ENCODE data around the gene HLCS.

The HLCS gene

GRCh38 chr21:36981049-36981391, 14.6 kb upstream of the HLCS start:
- peak overlapping the region; percentile 71 for H3K9ac ChIP-seq (ENCODE audit: insufficient read length, low read depth)
- no peak for DNase-seq (ENCODE audit: low read depth, low spot score)

GRCh38 chr21:36980280-36981048, 14.0 kb upstream of the HLCS start:
- TF ChIP-seq ZNF274 (IDR thresholded peaks at IDR 0.05; ENCODE audit: low read depth, low read length): no peak
- TF ChIP-seq SUZ12 (IDR thresholded peaks at IDR 0.05; ENCODE audit: extremely low read depth, insufficient read depth, insufficient read length): no peak
- no peak for TF ChIP-seq YY1 (IDR thresholded peaks at IDR 0.05; ENCODE audit: insufficient read depth, insufficient read length)
- H3K4me3 ChIP-seq (ENCODE audit: insufficient read length, low read depth): peak overlapping the region; percentile 53
- H3K9me3 ChIP-seq (ENCODE audit: insufficient read depth, low read length): no peaks in the 10 kb centered on the region
- peaks cover 10% of the 10 kb centered on the region for H3K4me1 ChIP-seq (ENCODE audit: insufficient read depth, insufficient read length)
- H3K36me3 ChIP-seq (ENCODE audit: insufficient read depth, insufficient read length, low read length): no peaks in the 10 kb centered on the region
- H3K27me3 ChIP-seq (ENCODE audit: insufficient read depth, insufficient read length): peaks cover 25% of the 10 kb centered on the region
- H3K9ac ChIP-seq (ENCODE audit: insufficient read length, low read depth): peak overlapping the region; percentile 71
- no peak for DNase-seq (ENCODE audit: low read depth, low spot score)

More at GRCh38 chr21:36981049-36981391, 14.6 kb upstream of the HLCS start:
- Histone ChIP-seq H3K36me3 (ENCODE audit: insufficient read depth, insufficient read length, low read length) (no peaks in the 10 kb centered on the region), H3K9me3 (ENCODE audit: insufficient read depth, low read length) (0 out of 2 replicates have a peak, but pooled peaks cover 2% of the 10 kb centered on the region), H3K4me3 (ENCODE audit: insufficient read length, low read depth) (peak overlapping the region; percentile 53), H3K27me3 (ENCODE audit: insufficient read depth, insufficient read length) (peaks cover 25% of the 10 kb centered on the region), H3K4me1 (ENCODE audit: insufficient read depth, insufficient read length) (peaks cover 10% of the 10 kb centered on the region)
- TF ChIP-seq YY1 (IDR thresholded peaks at IDR 0.05; ENCODE audit: insufficient read depth, insufficient read length) (no peak), SUZ12 (IDR thresholded peaks at IDR 0.05; ENCODE audit: extremely low read depth, insufficient read depth, insufficient read length) (no peak)

- Histone ChIP-seq H3K36me3 (ENCODE audit: insufficient read depth, insufficient read length, low read length) (no peaks in the 10 kb centered on the region), H3K27me3 (ENCODE audit: insufficient read depth, insufficient read length) (peaks cover 21% of the 10 kb centered on the region), H3K4me3 (ENCODE audit: insufficient read length, low read depth) (no peak overlapping the region), H3K4me1 (ENCODE audit: insufficient read depth, insufficient read length) (peaks cover 10% of the 10 kb centered on the region), H3K9me3 (ENCODE audit: insufficient read depth, low read length) (no peaks in the 10 kb centered on the region), H3K9ac (ENCODE audit: insufficient read length, low read depth) (no peak overlapping the region)
- TF ChIP-seq ZNF274 (IDR thresholded peaks at IDR 0.05; ENCODE audit: low read depth, low read length) (no peak), YY1 (IDR thresholded peaks at IDR 0.05; ENCODE audit: insufficient read depth, insufficient read length) (no peak), SUZ12 (IDR thresholded peaks at IDR 0.05; ENCODE audit: extremely low read depth, insufficient read depth, insufficient read length) (no peak)
- peak; percentile 75 for DNase-seq (ENCODE audit: low read depth, low spot score)
These were observed 10.6 kb upstream of the HLCS start for GRCh38 chr21:36976882-36977651.

- no peak for TF ChIP-seq YY1 (IDR thresholded peaks at IDR 0.05; ENCODE audit: insufficient read depth, insufficient read length)
- TF ChIP-seq ZNF274 (IDR thresholded peaks at IDR 0.05; ENCODE audit: low read depth, low read length): no peak
- TF ChIP-seq SUZ12 (IDR thresholded peaks at IDR 0.05; ENCODE audit: extremely low read depth, insufficient read depth, insufficient read length): no peak
- H3K9me3 ChIP-seq (ENCODE audit: insufficient read depth, low read length): no peaks in the 10 kb centered on the region
- peaks cover 13% of the 10 kb centered on the region for H3K27me3 ChIP-seq (ENCODE audit: insufficient read depth, insufficient read length)
- H3K4me1 ChIP-seq (ENCODE audit: insufficient read depth, insufficient read length): peaks cover 10% of the 10 kb centered on the region
- DNase-seq (ENCODE audit: low read depth, low spot score): no peak
- no peak overlapping the region for H3K9ac ChIP-seq (ENCODE audit: insufficient read length, low read depth)
- H3K36me3 ChIP-seq (ENCODE audit: insufficient read depth, insufficient read length, low read length): no peaks in the 10 kb centered on the region
- no peak overlapping the region for H3K4me3 ChIP-seq (ENCODE audit: insufficient read length, low read depth)
These were observed 9.9 kb upstream of the HLCS start for GRCh38 chr21:36976228-36976861.

GRCh38 chr21:36974851-36975192, 8.4 kb upstream of the HLCS start:
- Histone ChIP-seq H3K9me3 (ENCODE audit: insufficient read depth, low read length) (no peaks in the 10 kb centered on the region), H3K9ac (ENCODE audit: insufficient read length, low read depth) (no peak overlapping the region), H3K4me3 (ENCODE audit: insufficient read length, low read depth) (no peak overlapping the region), H3K27me3 (ENCODE audit: insufficient read depth, insufficient read length) (no peaks in the 10 kb centered on the region), H3K36me3 (ENCODE audit: insufficient read depth, insufficient read length, low read length) (no peaks in the 10 kb centered on the region), H3K4me1 (ENCODE audit: insufficient read depth, insufficient read length) (peaks cover 5% of the 10 kb centered on the region)
- no peak for DNase-seq (ENCODE audit: low read depth, low spot score)
- no peak for TF ChIP-seq YY1 (IDR thresholded peaks at IDR 0.05; ENCODE audit: insufficient read depth, insufficient read length)
- no peak for TF ChIP-seq SUZ12 (IDR thresholded peaks at IDR 0.05; ENCODE audit: extremely low read depth, insufficient read depth, insufficient read length)
- TF ChIP-seq ZNF274 (IDR thresholded peaks at IDR 0.05; ENCODE audit: low read depth, low read length): no peak

GRCh38 chr21:36973986-36974850, 7.7 kb upstream of the HLCS start:
- no peak overlapping the region for H3K4me3 ChIP-seq (ENCODE audit: insufficient read length, low read depth)
- no peak for TF ChIP-seq SUZ12 (IDR thresholded peaks at IDR 0.05; ENCODE audit: extremely low read depth, insufficient read depth, insufficient read length)
- no peak for TF ChIP-seq YY1 (IDR thresholded peaks at IDR 0.05; ENCODE audit: insufficient read depth, insufficient read length)
- TF ChIP-seq ZNF274 (IDR thresholded peaks at IDR 0.05; ENCODE audit: low read depth, low read length): no peak

More at GRCh38 chr21:36973986-36974850, 7.7 kb upstream of the HLCS start:
- no peak for DNase-seq (ENCODE audit: low read depth, low spot score)
- H3K4me1 ChIP-seq (ENCODE audit: insufficient read depth, insufficient read length): peaks cover 5% of the 10 kb centered on the region
- no peaks in the 10 kb centered on the region for H3K27me3 ChIP-seq (ENCODE audit: insufficient read depth, insufficient read length)
- H3K9me3 ChIP-seq (ENCODE audit: insufficient read depth, low read length): no peaks in the 10 kb centered on the region
- peaks cover 4% of the 10 kb centered on the region for H3K36me3 ChIP-seq (ENCODE audit: insufficient read depth, insufficient read length, low read length)
- H3K9ac ChIP-seq (ENCODE audit: insufficient read length, low read depth): no peak overlapping the region

Measured in NT2/D1 (cell line).